ENCODE measurements around the gene KLHL6. TPM values are rescaled to one million over a fixed set of nuclear protein-coding genes. Genes with fewer than 3 reads are reported as not detected.

The KLHL6 gene
- total RNA-seq, 1 donor from 2014 or later: not detected

GRCh38 chr3:183548262-183548769 is 7.2 kb downstream of the KLHL6 start:
- Mint-ChIP-seq H3K36me3 (ENCODE audit: unreplicated experiment) (no peaks in the 10 kb centered on the region), H3K9me3 (ENCODE audit: unreplicated experiment) (no peaks in the 10 kb centered on the region), H3K4me1 (ENCODE audit: unreplicated experiment) (peaks cover 13% of the 10 kb centered on the region), H3K4me3 (ENCODE audit: unreplicated experiment) (no peak overlapping the region), H3K27ac (ENCODE audit: unreplicated experiment) (no peak overlapping the region), H3K27me3 (ENCODE audit: unreplicated experiment) (peaks cover 2% of the 10 kb centered on the region)
- TF ChIP-seq CTCF (IDR thresholded peaks at IDR 0.05): no peak
- DNase-seq (ENCODE audit: extremely low spot score, unreplicated experiment): no peak

GRCh38 chr3:183546625-183547024 is 8.9 kb downstream of the KLHL6 start:
- Mint-ChIP-seq H3K36me3 (ENCODE audit: unreplicated experiment) (no peaks in the 10 kb centered on the region), H3K9me3 (ENCODE audit: unreplicated experiment) (no peaks in the 10 kb centered on the region), H3K27ac (ENCODE audit: unreplicated experiment) (no peak overlapping the region), H3K27me3 (ENCODE audit: unreplicated experiment) (peaks cover 4% of the 10 kb centered on the region), H3K4me1 (ENCODE audit: unreplicated experiment) (peaks cover 9% of the 10 kb centered on the region), H3K4me3 (ENCODE audit: unreplicated experiment) (no peak overlapping the region)
- no peak for DNase-seq (ENCODE audit: extremely low spot score, unreplicated experiment)
- no peak for TF ChIP-seq CTCF (IDR thresholded peaks at IDR 0.05)

GRCh38 chr3:183545708-183546107 is 9.8 kb downstream of the KLHL6 start:
- DNase-seq (ENCODE audit: extremely low spot score, unreplicated experiment): no peak
- Mint-ChIP-seq H3K27me3 (ENCODE audit: unreplicated experiment) (peaks cover 6% of the 10 kb centered on the region), H3K4me1 (ENCODE audit: unreplicated experiment) (peaks cover 9% of the 10 kb centered on the region), H3K36me3 (ENCODE audit: unreplicated experiment) (no peaks in the 10 kb centered on the region), H3K4me3 (ENCODE audit: unreplicated experiment) (no peak overlapping the region), H3K9me3 (ENCODE audit: unreplicated experiment) (no peaks in the 10 kb centered on the region), H3K27ac (ENCODE audit: unreplicated experiment) (no peak overlapping the region)
- no peak for TF ChIP-seq CTCF (IDR thresholded peaks at IDR 0.05)

GRCh38 chr3:183542355-183542754 is 13.2 kb downstream of the KLHL6 start:
- H3K36me3 Mint-ChIP-seq (ENCODE audit: unreplicated experiment): no peaks in the 10 kb centered on the region
- TF ChIP-seq CTCF (IDR thresholded peaks at IDR 0.05): no peak
- no peaks in the 10 kb centered on the region for H3K9me3 Mint-ChIP-seq (ENCODE audit: unreplicated experiment)
- H3K4me3 Mint-ChIP-seq (ENCODE audit: unreplicated experiment): no peak overlapping the region
- H3K27ac Mint-ChIP-seq (ENCODE audit: unreplicated experiment): no peak overlapping the region
- peaks cover 11% of the 10 kb centered on the region for H3K27me3 Mint-ChIP-seq (ENCODE audit: unreplicated experiment)
- peaks cover 8% of the 10 kb centered on the region for H3K4me1 Mint-ChIP-seq (ENCODE audit: unreplicated experiment)
- no peak for DNase-seq (ENCODE audit: extremely low spot score, unreplicated experiment)

GRCh38 chr3:183541738-183542137 is 13.8 kb downstream of the KLHL6 start:
- H3K9me3 Mint-ChIP-seq (ENCODE audit: unreplicated experiment): no peaks in the 10 kb centered on the region
- no peak overlapping the region for H3K4me3 Mint-ChIP-seq (ENCODE audit: unreplicated experiment)
- no peak overlapping the region for H3K27ac Mint-ChIP-seq (ENCODE audit: unreplicated experiment)
- TF ChIP-seq CTCF (IDR thresholded peaks at IDR 0.05): no peak
- H3K27me3 Mint-ChIP-seq (ENCODE audit: unreplicated experiment): peaks cover 11% of the 10 kb centered on the region
- H3K36me3 Mint-ChIP-seq (ENCODE audit: unreplicated experiment): no peaks in the 10 kb centered on the region
- H3K4me1 Mint-ChIP-seq (ENCODE audit: unreplicated experiment): peaks cover 14% of the 10 kb centered on the region
- DNase-seq (ENCODE audit: extremely low spot score, unreplicated experiment): no peak
